ENCODE data around the gene SCO1.

GRCh38 chr17:10668775-10669174 is 28.6 kb downstream of the SCO1 start:
- TF ChIP-seq CTCF (IDR thresholded peaks at IDR 0.05) (no peak), POLR2A (IDR thresholded peaks at IDR 0.05) (no peak), POLR2AphosphoS5 (IDR thresholded peaks at IDR 0.05) (no peak)

All from gastroesophageal sphincter (tissue), 3 donors.